ENCODE results near the gene GPR17. TPM values are rescaled to one million over a fixed set of nuclear protein-coding genes. Genes with fewer than 3 reads are reported as not detected.

GPR17 gene
- polyA plus RNA-seq, 5 donors = 0.74 to 3.3 (median 1.3) TPM

GRCh38 chr2:127670055-127670956 is 24.4 kb downstream of the GPR17 start:
- DNase-seq = no peak

DNA sequence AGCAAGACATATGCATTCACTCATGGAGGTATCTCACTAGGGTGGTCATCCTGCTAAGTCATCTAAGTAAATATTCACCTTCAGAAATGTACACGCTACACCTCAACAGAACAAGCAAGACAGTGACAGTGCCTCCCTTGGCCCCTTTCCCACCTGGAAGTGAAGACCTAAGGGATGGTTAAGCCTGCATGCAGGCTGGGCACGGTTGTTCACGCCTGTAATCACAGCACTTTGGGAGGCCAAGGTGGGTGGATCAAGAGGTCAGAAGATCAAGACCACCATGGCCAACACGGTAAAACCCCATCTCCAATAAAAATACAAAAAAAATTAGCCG is 25.0 kb downstream of the GPR17 start:
- no peak for DNase-seq

- DNase-seq = no peak
Observed at GRCh38 chr2:127671557-127672302, 25.8 kb downstream of the GPR17 start.

- no peak for DNase-seq
Observed at GRCh38 chr2:127672341-127673224, 26.6 kb downstream of the GPR17 start.

GRCh38 chr2:127673291-127674069 is 27.5 kb downstream of the GPR17 start:
- no peak for DNase-seq

- no peak for DNase-seq
Observed at GRCh38 chr2:127674241-127675209, 28.6 kb downstream of the GPR17 start.

DNA sequence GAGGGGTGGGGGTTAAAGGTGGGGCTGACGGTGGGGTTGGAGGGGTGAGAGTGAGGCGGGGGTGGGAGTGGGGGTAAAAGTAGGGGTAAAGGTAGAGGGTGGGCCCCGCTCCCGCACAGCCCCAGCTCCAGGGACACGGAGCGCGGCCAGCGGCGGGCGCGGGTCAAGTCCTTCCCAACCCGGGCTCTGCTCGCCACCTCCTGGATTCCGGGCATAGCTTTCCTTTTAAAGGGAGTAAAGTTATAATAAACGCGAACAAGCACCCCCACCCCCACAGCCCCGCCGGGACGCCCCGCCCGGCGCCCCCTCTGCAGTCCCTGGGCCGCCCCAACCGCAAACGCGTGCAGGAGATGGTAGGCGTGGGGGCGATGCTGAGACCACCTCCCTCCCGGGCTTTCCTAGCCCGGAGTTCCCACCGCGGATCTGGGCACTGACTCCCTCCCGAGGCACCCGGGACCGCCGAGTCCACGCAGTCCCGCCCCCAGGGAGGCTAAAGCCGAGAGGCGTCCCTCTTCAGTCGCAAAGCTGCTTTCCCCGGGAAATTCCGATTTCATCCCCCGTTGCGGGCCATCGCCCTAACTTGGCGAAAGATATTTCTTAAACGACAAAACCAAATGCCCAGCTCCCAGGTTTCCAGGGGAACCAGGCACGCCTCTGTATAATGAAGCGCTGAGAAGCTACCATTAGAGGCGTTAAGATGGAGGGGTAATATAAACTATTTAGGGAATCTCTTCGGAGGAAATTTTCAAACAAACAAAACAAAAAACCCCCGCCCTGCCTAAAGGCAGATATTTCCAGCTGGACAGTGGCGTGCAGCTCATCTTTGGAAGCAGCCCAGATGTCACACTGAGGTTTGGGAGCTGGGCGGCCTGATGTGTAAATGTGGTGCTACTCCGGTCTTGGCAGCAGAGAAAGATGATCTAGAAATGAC is 29.6 kb downstream of the GPR17 start, which contains the start of gene LIMS2:
LIMS2 (minus strand) TSS at position 200 of the 931 bp plus-strand sequence. CDS start 506 bp downstream, outside the sequence.
- DNase-seq = no peak

- DNase-seq = no peak
Observed at GRCh38 chr2:127676906-127677305, 31.0 kb downstream of the GPR17 start.

GRCh38 chr2:127678531-127678930 is 32.6 kb downstream of the GPR17 start:
- DNase-seq = no peak

- no peak for DNase-seq
Observed at GRCh38 chr2:127678991-127679390, 33.0 kb downstream of the GPR17 start.

GRCh38 chr2:127679680-127680361 is 33.9 kb downstream of the GPR17 start:
- no peak for DNase-seq

DNA sequence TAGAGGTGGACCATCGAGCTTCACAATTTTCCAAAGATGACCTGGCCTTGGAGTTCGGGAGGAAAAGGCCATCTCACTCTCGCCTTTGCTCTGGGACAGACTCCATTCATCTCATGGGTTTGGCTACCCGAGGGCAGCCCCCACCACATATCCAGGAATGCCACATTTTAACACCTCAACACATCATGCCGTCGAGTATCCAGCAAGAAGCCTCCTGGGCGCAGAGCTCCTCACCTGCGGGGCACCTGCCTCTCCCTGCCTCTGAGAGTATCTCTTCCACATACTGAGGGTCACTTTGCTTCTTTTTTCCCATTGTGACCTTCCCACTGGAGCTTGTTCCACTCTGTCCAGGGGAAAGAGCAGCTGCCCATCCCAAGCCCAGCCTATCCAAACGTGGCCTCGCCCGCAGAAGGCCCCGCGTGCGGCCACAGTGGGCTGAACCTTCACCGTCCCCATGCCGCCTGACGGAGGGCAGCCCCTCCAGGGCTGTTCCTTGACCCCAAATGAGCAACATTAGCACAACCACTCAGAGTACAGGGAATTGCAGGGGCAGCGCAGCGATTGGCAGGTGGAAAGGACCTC is 34.8 kb downstream of the GPR17 start:
- no peak for DNase-seq

DNA sequence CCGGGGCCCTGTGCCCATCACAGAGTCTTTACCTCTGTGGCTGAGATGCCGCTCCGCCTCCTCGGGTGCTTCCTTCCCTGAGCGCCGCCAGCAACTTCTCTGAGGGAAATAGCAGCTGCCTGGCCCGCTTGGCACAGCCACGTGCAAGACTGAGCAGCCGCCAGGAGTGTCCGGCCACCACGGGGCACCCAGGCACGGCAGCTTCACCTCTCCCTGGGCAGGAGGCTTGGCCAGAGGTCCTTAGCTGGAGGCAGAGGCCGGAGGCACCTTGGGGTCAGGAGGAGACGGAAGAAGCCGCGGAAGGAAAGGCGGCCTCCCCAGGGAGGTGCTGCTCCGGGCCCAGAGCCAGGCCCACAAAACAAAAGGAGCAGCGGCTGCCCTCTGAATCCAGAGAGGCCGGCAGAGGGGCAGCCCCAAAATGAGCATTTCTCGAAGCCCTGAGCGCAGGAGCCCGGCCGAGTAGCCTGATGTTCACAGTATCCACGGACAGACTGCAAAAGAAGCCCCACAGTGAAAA is 35.4 kb downstream of the GPR17 start:
- no peak for DNase-seq

GRCh38 chr2:127681976-127682857 is 36.3 kb downstream of the GPR17 start:
- DNase-seq = no peak

- DNase-seq = no peak
Observed at GRCh38 chr2:127683056-127683455, 37.1 kb downstream of the GPR17 start.

DNA sequence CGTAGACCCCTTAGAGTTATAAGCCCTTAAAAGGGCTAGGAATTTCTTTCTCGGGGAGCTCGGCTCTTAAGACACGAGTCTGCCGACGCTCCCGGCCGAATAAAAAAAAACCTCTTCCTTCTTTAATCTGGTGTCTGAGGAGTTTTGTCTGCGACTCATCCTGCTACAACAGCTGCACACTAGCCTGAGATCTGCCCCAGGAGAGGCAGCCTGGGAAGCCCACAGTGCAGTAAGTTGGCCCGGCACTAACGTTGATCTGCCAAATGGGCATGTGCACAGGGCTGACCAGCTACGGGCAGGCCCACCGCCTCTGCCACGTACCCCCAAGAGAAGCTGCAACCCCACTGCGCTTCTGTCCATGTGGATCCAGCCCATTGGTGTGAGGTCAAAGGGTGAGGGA is 37.8 kb downstream of the GPR17 start:
- no peak for DNase-seq

All from right lung (tissue), 5 donors.